RCC 7860 (cell line): ENCODE measurements around the gene ZNF407.

Source experiments
- DNase-seq: peaks from one replicate; pipeline ENCODE4 v3.0.0-alpha.2; 2015; ENCODE audit warnings: low spot score
- FAIRE-seq: peaks from 2 replicates; lab custom pipeline; 2012; peaks lifted over from hg19 to GRCh38; lab: Jason Lieb, UNC

Gene ZNF407

GRCh38 chr18:74715865-74716712 lies 118.4 kb downstream of the ZNF407 start:
- FAIRE-seq = no peak

GRCh38 chr18:74718312-74718711 lies 120.6 kb downstream of the ZNF407 start:
- DNase-seq = no peak
- no peak for FAIRE-seq

More at GRCh38 chr18:74715865-74716712, 118.4 kb downstream of the ZNF407 start:
- DNase-seq = no peak

- no peak for FAIRE-seq
- no peak for DNase-seq
Observed at GRCh38 chr18:74722237-74722636, 124.6 kb downstream of the ZNF407 start.

- no peak for DNase-seq
- FAIRE-seq = no peak
Observed at GRCh38 chr18:74724186-74724585, 126.5 kb downstream of the ZNF407 start.

GRCh38 chr18:74725690-74726089 lies 128.0 kb downstream of the ZNF407 start:
- DNase-seq (no peak), FAIRE-seq (no peak)

GRCh38 chr18:74728586-74728985 lies 130.9 kb downstream of the ZNF407 start:
- DNase-seq = no peak
- FAIRE-seq = no peak

GRCh38 chr18:74731097-74731496 lies 133.4 kb downstream of the ZNF407 start:
- DNase-seq (peak; percentile 52), FAIRE-seq (peak; percentile 83)

GRCh38 chr18:74732380-74732779 lies 134.7 kb downstream of the ZNF407 start:
- FAIRE-seq (no peak), DNase-seq (no peak)

GRCh38 chr18:74733598-74733997 lies 135.9 kb downstream of the ZNF407 start:
- DNase-seq (no peak), FAIRE-seq (no peak)

GRCh38 chr18:74734013-74734444 lies 136.4 kb downstream of the ZNF407 start:
- DNase-seq (no peak), FAIRE-seq (no peak)

- FAIRE-seq (no peak), DNase-seq (no peak)
Observed at GRCh38 chr18:74739926-74740325, 142.3 kb downstream of the ZNF407 start.

GRCh38 chr18:74742573-74743243 lies 145.0 kb downstream of the ZNF407 start:
- FAIRE-seq (peak; percentile 76), DNase-seq (peak; percentile 11)

GRCh38 chr18:74745633-74746403 lies 148.1 kb downstream of the ZNF407 start:
- DNase-seq = peak; percentile 49
- FAIRE-seq = peak; percentile 87

GRCh38 chr18:74748809-74749208 lies 151.1 kb downstream of the ZNF407 start:
- no peak for DNase-seq
- no peak for FAIRE-seq

GRCh38 chr18:74758995-74759394 lies 161.3 kb downstream of the ZNF407 start:
- no peak for FAIRE-seq
- DNase-seq = no peak

- no peak for DNase-seq
- no peak for FAIRE-seq
Observed at GRCh38 chr18:74760026-74760425, 162.4 kb downstream of the ZNF407 start.

GRCh38 chr18:74760436-74760835 lies 162.8 kb downstream of the ZNF407 start:
- FAIRE-seq (no peak), DNase-seq (no peak)

- no peak for FAIRE-seq
- no peak for DNase-seq
Observed at GRCh38 chr18:74766251-74766650, 168.6 kb downstream of the ZNF407 start.

- FAIRE-seq = no peak
- no peak for DNase-seq
Observed at GRCh38 chr18:74768096-74768495, 170.4 kb downstream of the ZNF407 start.

GRCh38 chr18:74773171-74773624 lies 175.5 kb downstream of the ZNF407 start:
- DNase-seq (no peak), FAIRE-seq (no peak)

GRCh38 chr18:74774486-74774885 lies 176.8 kb downstream of the ZNF407 start:
- DNase-seq (no peak), FAIRE-seq (no peak)
